GM15510 (cell line): ENCODE results near the gene UBE2O.

ENCODE experiments used
- POLR2A ChIP-seq: IDR thresholded peaks from 3 replicates; pipeline ENCODE4 v1.6.1; 2011; ENCODE audit warnings: borderline replicate concordance; ENCODE audit not compliant: insufficient read length; ENCODE audit errors: extremely low read depth

Gene UBE2O

DNA sequence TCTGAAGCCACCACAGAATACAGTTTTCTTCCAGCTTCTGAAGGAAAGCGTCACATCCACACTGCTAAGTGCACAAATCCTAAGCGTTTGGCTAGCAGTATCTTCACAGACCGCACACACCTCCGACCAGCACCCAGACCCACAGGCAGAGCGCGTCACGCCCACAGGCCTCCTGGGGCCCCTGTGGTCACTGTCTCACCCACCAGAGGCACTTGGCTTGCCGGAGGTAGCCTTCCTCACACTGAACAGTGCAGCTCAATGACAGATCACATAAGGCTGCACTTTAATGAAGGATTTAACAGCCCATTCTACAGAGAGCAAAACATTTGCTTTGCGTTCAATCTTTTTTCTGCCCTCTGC lies 47.4 kb downstream of the UBE2O start:
- TF ChIP-seq POLR2A: no peak

GRCh38 chr17:76404976-76405563 lies 47.9 kb downstream of the UBE2O start:
- TF ChIP-seq POLR2A: no peak

DNA sequence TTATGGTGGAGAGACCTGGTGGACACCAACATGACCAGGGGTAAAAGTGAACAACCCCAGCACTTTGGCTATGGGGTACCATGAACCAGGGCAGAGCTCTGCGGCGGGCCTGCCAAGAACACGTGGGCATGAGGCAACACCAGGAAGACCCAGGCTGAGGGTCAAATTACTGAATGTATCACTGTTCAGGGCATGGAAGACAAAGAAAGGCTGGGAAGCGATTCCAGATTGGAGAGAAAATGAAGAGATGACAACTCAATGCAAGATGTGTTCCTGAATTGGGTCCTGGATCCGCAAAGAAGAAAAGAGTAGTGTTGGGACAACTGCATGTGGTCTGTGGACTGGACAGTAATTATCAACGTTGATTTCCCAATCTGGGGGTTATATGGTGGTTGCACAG lies 48.7 kb downstream of the UBE2O start:
- no peak for TF ChIP-seq POLR2A

DNA sequence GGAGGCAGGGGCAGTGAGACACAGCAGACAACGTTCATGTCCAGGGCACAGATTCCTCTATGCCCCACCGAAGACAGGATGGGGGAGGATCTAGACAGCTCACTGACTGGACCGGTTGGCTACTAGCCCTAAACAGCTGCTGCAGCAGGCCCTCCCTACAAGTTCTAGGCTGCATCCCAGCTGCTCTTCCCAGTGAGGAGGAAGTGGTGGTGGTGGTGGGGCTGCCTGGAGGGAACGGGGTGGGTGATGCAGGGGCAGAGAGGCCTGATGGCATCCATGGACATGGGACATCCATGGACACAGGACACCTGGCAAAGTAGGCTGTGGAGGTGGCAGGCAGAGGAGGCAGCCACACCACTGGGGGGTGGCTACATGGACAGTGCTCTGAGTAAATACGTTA lies 50.2 kb downstream of the UBE2O start:
- TF ChIP-seq POLR2A: no peak

GRCh38 chr17:76399175-76400172 lies 53.5 kb downstream of the UBE2O start:
- no peak for TF ChIP-seq POLR2A

- no peak for TF ChIP-seq POLR2A
These were observed 54.3 kb downstream of the UBE2O start for GRCh38 chr17:76398523-76399174.

GRCh38 chr17:76397687-76398522 lies 55.0 kb downstream of the UBE2O start:
- TF ChIP-seq POLR2A: no peak

DNA sequence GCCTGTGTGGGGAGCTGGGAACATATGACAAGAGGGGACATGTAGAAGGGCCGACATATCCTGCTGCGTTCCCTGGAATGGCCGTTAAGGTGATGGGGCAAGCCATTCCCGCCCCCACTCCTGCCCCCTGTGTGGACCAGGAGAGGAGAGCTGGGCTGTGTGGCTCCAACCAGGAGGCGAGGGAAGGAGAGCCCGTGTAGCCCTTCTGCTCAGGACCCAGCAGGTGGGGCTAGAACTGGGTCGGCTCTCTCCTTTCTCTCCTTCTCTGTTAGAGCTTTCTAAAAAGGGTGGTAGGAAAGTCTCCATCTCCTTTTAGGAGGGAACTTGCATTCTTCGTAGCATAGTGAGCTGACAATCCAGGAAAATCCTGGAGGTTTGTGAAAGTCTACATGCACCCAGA lies 55.8 kb downstream of the UBE2O start:
- TF ChIP-seq POLR2A: no peak

- no peak for TF ChIP-seq POLR2A
These were observed 57.0 kb downstream of the UBE2O start for GRCh38 chr17:76395980-76396379.

GRCh38 chr17:76394166-76394565 lies 58.8 kb downstream of the UBE2O start:
- TF ChIP-seq POLR2A: no peak

DNA sequence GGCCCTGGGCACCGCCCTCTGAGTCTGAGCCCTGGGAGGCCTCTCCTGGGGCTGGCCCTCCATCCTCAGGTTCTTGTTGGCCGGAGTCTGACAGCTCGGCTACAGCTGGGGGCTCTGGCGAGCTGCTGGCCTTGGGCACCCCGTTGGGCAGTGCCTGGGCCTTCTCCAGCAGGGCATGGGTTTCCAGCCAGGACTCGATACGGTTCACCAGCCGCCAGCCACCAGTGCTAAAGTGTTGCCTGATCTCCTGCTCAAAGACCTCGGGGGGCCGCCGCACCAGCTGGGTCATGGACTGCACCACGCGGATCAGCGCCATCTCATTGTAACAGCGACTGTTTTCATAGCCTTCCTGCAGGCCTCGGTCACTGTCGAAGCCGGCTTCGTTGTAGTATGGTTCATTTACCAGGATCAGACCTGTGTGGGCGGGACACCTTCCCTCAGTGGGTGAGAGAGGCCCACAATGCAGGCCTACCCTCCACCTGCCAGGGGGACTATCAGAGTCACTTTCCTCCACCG lies 61.7 kb downstream of the UBE2O start:
- TF ChIP-seq POLR2A: no peak

DNA sequence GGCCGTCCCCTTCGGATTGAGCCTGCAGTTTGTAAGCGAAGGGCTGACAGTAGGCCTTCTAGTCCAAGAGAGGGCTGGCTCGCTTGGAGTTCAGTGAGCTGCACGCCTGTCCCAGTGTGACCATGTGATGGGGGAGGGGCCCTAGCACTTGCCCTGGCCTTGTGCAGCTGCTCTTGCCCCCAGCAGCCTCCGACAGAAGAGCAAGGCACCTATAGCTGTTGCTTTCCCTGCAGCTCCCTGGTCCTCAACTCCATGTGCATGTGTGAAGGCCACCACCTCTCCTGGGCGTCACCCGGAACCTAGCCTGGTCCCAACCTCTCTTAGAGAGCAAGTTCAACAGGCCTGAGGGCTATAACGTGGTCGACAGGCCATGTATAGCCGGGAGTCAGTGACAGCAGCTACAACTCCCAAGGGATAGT lies 62.9 kb downstream of the UBE2O start:
- TF ChIP-seq POLR2A: no peak

- no peak for TF ChIP-seq POLR2A
These were observed 63.7 kb downstream of the UBE2O start for GRCh38 chr17:76388966-76389888.
